Panc1 (cell line): ENCODE data around the gene C1orf210. TPM values are rescaled to one million over a fixed set of nuclear protein-coding genes. Genes with fewer than 3 reads are reported as not detected.

Source experiments
- ATAC-seq: fragments of 200-7000 bp; cut with Tn5 transposase; 2 replicates; pipeline ENCODE4 v1.9.1; 2020; ENCODE audit warnings: mild to moderate bottlenecking, moderate library complexity
- BruUV-seq: library from RNA; stranded (reverse); fragments of 400-500 nt; replicated peaks from 2 replicates; lab custom pipeline; 2021; lab: Mats Ljungman, UMichigan
- CTCF ChIA-PET: fragments of 300-600 bp; sonication (Branson Sonifier 250); formaldehyde crosslinking; loops from one replicate; lab custom pipeline; 2022; ENCODE audit warnings: antibody characterized with exemption; lab: Charles Lee
- POLR2A ChIA-PET: fragments of 300-600 bp; sonication (Branson Sonifier 250); formaldehyde crosslinking; loops from one replicate; lab custom pipeline; 2022; ENCODE audit warnings: antibody characterized with exemption; lab: Charles Lee
- DNase-seq: peaks from one replicate; pipeline ENCODE4 v3.0.0-alpha.2; 2010; ENCODE audit warnings: low read depth, low spot score
- H3K27ac ChIP-seq: 2 replicates; pipeline ENCODE4 v1.5.1; 2011; ENCODE audit warnings: mild to moderate bottlenecking, low read length, inconsistent platforms
- H3K27me3 ChIP-seq: fragments of 200-500 bp; sonication (Bioruptor generic); 2 replicates; pipeline ENCODE4 v1.6.0; 2014; ENCODE audit warnings: low read length, inconsistent platforms; ENCODE audit not compliant: control insufficient read depth, insufficient read depth
- H3K36me3 ChIP-seq: fragments of 200-500 bp; sonication (Bioruptor generic); 2 replicates; pipeline ENCODE4 v1.5.1; 2014; ENCODE audit warnings: inconsistent platforms, mild to moderate bottlenecking, low read length, moderate library complexity; ENCODE audit not compliant: control insufficient read depth, insufficient read depth
- H3K4me1 ChIP-seq: 2 replicates; pipeline ENCODE4 v1.5.1; 2011; ENCODE audit warnings: inconsistent platforms, mild to moderate bottlenecking, low read length, moderate library complexity; ENCODE audit not compliant: control insufficient read depth, insufficient read depth
- H3K4me3 ChIP-seq, 2 experiments: 2 replicates each; pipeline ENCODE4 v1.5.1; 2011 to 2012; ENCODE audit warnings: low read depth in 2 of 2, low read length in 2 of 2, mild to moderate bottlenecking in 2 of 2, inconsistent platforms in 1 of 2, moderate library complexity in 1 of 2
- H3K9me3 ChIP-seq: fragments of 200-500 bp; sonication (Bioruptor generic); 2 replicates; pipeline ENCODE4 v1.5.1; 2014; ENCODE audit warnings: low read depth, mild to moderate bottlenecking, inconsistent platforms, low read length, moderate library complexity; ENCODE audit not compliant: control insufficient read depth, insufficient read depth
- POLR2AphosphoS5 ChIP-seq: IDR thresholded peaks from 2 replicates; pipeline ENCODE4 v1.6.1; 2012; ENCODE audit warnings: mild to moderate bottlenecking, low read depth, low read length, moderate library complexity
- SIN3A ChIP-seq: IDR thresholded peaks from 2 replicates; pipeline ENCODE4 v1.6.1; 2012; ENCODE audit warnings: low read depth, mild to moderate bottlenecking, low read length, moderate library complexity, borderline replicate concordance; ENCODE audit not compliant: insufficient read depth
- TCF7L2 ChIP-seq: IDR thresholded peaks from 2 replicates; pipeline ENCODE4 v1.6.1; 2011; ENCODE audit warnings: mild to moderate bottlenecking, low read depth, low read length, inconsistent platforms
- in situ Hi-C: cut with HindIII; loops from 2 replicates; pipeline ENCODE4 v1.10.0; 2016; ENCODE audit warnings: low sequenced_read_pairs, low pct_unique_long_range_greater_than_20kb
- intact Hi-C: fragments of 100-400 bp; cut with micrococcal nuclease; formaldehyde crosslinking; loops from one replicate; pipeline ENCODE4 v1.10.0; 2022; ENCODE audit not compliant: unreplicated experiment
- total RNA-seq: library from RNA; stranded (reverse); gene quantifications from one replicate; pipeline ENCODE4 v1.2.1, GENCODE V29; 2021; ENCODE audit not compliant: unreplicated experiment
- TF ChIP-seq, protein P1 (sequence below): fragments of 450-650 bp; IDR thresholded peaks from 2 replicates; pipeline ENCODE4 v1.5.1; 2017; ENCODE audit warnings: mild to moderate bottlenecking
- TF ChIP-seq, protein P2 (sequence below), 2 experiments: IDR thresholded peaks; 2 replicates each; pipeline ENCODE4 v1.6.1; 2011 to 2012; ENCODE audit warnings: low read depth in 2 of 2, control low read depth in 1 of 2, low read length in 1 of 2, mild to moderate bottlenecking in 1 of 2, moderate library complexity in 1 of 2; ENCODE audit not compliant: insufficient read depth in 1 of 2

Gene C1orf210
- total RNA-seq, 1 experiment from 2014 or later: not detected

DNA sequence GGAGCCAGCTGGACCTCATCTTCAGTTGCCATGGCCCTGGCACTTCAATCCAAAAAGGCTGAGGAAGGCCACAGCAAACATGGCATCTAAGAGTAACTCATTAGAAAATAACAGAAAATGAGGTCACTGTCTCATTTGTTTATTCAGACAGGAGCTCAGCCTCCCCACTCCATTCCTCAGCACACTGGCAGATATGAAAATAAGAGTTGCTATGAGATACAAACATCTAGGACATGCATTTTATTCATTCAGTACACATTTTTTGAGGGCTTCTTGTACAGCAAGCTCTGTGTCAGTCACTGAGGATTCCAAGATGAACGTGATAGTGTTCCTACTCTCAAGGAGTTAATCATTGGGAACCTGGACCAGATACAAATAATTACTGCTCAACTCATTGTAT, 48.3 kb downstream of the C1orf210 start:
- Histone ChIP-seq H3K27ac (no peak overlapping the region), H3K4me3 (no peak overlapping the region), H3K9me3 (no peaks in the 10 kb centered on the region), H3K27me3 (no peaks in the 10 kb centered on the region), H3K4me1 (no peaks in the 10 kb centered on the region), H3K36me3 (no peaks in the 10 kb centered on the region)
- intact Hi-C loops (loop anchor here (5.0 kb wide), 1 partner anchor 120 kb away; the partner anchor contains the start of gene CDC20), in situ Hi-C loops (no loop called here)
- no TSS peak for BruUV-seq
- ChIA-PET POLR2A (no interaction called here), CTCF (no interaction called here)
- TF ChIP-seq, protein P1, sequence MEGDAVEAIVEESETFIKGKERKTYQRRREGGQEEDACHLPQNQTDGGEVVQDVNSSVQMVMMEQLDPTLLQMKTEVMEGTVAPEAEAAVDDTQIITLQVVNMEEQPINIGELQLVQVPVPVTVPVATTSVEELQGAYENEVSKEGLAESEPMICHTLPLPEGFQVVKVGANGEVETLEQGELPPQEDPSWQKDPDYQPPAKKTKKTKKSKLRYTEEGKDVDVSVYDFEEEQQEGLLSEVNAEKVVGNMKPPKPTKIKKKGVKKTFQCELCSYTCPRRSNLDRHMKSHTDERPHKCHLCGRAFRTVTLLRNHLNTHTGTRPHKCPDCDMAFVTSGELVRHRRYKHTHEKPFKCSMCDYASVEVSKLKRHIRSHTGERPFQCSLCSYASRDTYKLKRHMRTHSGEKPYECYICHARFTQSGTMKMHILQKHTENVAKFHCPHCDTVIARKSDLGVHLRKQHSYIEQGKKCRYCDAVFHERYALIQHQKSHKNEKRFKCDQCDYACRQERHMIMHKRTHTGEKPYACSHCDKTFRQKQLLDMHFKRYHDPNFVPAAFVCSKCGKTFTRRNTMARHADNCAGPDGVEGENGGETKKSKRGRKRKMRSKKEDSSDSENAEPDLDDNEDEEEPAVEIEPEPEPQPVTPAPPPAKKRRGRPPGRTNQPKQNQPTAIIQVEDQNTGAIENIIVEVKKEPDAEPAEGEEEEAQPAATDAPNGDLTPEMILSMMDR: no peak
- ATAC-seq: no peak
- no peak for DNase-seq

DNA sequence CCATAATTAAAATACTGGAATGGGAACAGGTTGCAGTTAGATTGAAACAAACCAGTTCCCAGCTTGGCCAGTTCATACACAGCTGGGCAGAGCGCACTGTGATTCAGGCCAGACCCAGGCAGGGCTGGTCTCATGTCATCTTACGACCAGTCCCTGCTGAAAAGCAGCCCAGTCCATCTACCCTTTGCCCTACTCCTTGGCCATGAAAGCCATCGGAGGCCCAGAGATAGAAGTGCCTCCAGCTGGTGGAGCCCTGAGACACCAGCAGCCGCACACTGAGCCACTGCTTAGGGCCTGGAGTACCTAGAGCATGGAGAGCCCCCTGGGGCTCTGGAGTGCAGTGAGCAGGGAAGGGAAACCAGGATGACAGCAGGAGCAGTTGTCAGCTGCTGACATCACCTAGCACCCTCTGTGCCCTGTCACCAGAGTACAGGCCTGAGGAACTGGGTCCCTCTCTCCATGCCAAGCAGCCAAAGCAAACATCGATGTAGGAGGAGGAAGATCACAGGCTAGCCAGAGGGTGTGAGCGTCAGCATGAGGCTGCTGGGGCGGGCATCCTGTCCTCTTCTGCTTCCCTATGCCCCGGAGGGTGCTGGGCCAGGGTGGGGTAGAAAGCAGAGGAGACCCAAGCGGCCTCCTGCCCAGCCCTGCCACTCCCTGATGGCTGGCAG, 49.8 kb downstream of the C1orf210 start:
- in situ Hi-C loops: no loop called here
- ATAC-seq: 0 out of 2 replicates have a peak, but pooled peaks have one; percentile 11
- POLR2A ChIA-PET: no interaction called here
- H3K27me3 ChIP-seq: no peaks in the 10 kb centered on the region
- DNase-seq: no peak
- no peaks in the 10 kb centered on the region for H3K36me3 ChIP-seq
- no TSS peak for BruUV-seq
- CTCF ChIA-PET: interaction anchor here (0.6 to 0.8 kb wide), 2 partner anchors 25 to 134 kb away, joined by 3 to 11 read pairs; no protein-coding TSS in a partner anchor
- intact Hi-C loops: loop anchor here (5.0 kb wide), 1 partner anchor 122 kb away; the partner anchor contains the start of gene CDC20
- H3K4me1 ChIP-seq: no peaks in the 10 kb centered on the region
- H3K27ac ChIP-seq: no peak overlapping the region
- H3K4me3 ChIP-seq: no peak overlapping the region
- TF ChIP-seq SIN3A (no peak), POLR2AphosphoS5 (no peak), TCF7L2 (no peak)
- TF ChIP-seq, protein P1: no peak
- TF ChIP-seq, protein P2, sequence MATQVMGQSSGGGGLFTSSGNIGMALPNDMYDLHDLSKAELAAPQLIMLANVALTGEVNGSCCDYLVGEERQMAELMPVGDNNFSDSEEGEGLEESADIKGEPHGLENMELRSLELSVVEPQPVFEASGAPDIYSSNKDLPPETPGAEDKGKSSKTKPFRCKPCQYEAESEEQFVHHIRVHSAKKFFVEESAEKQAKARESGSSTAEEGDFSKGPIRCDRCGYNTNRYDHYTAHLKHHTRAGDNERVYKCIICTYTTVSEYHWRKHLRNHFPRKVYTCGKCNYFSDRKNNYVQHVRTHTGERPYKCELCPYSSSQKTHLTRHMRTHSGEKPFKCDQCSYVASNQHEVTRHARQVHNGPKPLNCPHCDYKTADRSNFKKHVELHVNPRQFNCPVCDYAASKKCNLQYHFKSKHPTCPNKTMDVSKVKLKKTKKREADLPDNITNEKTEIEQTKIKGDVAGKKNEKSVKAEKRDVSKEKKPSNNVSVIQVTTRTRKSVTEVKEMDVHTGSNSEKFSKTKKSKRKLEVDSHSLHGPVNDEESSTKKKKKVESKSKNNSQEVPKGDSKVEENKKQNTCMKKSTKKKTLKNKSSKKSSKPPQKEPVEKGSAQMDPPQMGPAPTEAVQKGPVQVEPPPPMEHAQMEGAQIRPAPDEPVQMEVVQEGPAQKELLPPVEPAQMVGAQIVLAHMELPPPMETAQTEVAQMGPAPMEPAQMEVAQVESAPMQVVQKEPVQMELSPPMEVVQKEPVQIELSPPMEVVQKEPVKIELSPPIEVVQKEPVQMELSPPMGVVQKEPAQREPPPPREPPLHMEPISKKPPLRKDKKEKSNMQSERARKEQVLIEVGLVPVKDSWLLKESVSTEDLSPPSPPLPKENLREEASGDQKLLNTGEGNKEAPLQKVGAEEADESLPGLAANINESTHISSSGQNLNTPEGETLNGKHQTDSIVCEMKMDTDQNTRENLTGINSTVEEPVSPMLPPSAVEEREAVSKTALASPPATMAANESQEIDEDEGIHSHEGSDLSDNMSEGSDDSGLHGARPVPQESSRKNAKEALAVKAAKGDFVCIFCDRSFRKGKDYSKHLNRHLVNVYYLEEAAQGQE (IDR thresholded peaks at IDR 0.05; ENCODE audit: insufficient read depth in 1 of 2, low read depth in 2 of 2, low read length in 1 of 2): no peak
- no peaks in the 10 kb centered on the region for H3K9me3 ChIP-seq
